ENCODE results near the gene ADCY5. TPM values are rescaled to one million over a fixed set of nuclear protein-coding genes. Genes with fewer than 3 reads are reported as not detected.

The ADCY5 gene
- total RNA-seq, 6 experiments from 2014 or later: 0.09 to 0.95 (median 0.19) TPM

GRCh38 chr3:123272547-123272946 lies 176.3 kb downstream of the ADCY5 start:
- TF ChIP-seq, protein P1, sequence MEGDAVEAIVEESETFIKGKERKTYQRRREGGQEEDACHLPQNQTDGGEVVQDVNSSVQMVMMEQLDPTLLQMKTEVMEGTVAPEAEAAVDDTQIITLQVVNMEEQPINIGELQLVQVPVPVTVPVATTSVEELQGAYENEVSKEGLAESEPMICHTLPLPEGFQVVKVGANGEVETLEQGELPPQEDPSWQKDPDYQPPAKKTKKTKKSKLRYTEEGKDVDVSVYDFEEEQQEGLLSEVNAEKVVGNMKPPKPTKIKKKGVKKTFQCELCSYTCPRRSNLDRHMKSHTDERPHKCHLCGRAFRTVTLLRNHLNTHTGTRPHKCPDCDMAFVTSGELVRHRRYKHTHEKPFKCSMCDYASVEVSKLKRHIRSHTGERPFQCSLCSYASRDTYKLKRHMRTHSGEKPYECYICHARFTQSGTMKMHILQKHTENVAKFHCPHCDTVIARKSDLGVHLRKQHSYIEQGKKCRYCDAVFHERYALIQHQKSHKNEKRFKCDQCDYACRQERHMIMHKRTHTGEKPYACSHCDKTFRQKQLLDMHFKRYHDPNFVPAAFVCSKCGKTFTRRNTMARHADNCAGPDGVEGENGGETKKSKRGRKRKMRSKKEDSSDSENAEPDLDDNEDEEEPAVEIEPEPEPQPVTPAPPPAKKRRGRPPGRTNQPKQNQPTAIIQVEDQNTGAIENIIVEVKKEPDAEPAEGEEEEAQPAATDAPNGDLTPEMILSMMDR (IDR thresholded peaks at IDR 0.05): no peak
- Mint-ChIP-seq H3K36me3 (ENCODE audit: low read depth) (peaks cover 4% of the 10 kb centered on the region; the same call in 1 of the 2 replicates), H3K4me3 (no peak overlapping the region), H3K27me3 (ENCODE audit: insufficient read depth) (no peaks in the 10 kb centered on the region; the same call in none of the 2 replicates), H3K27ac (peak overlapping the region; percentile 92), H3K4me1 (ENCODE audit: low read depth) (peaks cover 34% of the 10 kb centered on the region), H3K9me3 (no peaks in the 10 kb centered on the region)
- DNase-seq: peak; percentile 61

GRCh38 chr3:123271466-123272159 lies 177.3 kb downstream of the ADCY5 start:
- peaks cover 4% of the 10 kb centered on the region; the same call in 1 of the 2 replicates for H3K36me3 Mint-ChIP-seq (ENCODE audit: low read depth)
- H3K9me3 Mint-ChIP-seq: no peaks in the 10 kb centered on the region
- peak overlapping the region; percentile 62 for H3K27ac Mint-ChIP-seq
- no peak for DNase-seq
- no peaks in the 10 kb centered on the region; the same call in none of the 2 replicates for H3K27me3 Mint-ChIP-seq (ENCODE audit: insufficient read depth)
- TF ChIP-seq, protein P1 (IDR thresholded peaks at IDR 0.05): no peak
- H3K4me1 Mint-ChIP-seq (ENCODE audit: low read depth): peaks cover 34% of the 10 kb centered on the region
- no peak overlapping the region for H3K4me3 Mint-ChIP-seq

- no peaks in the 10 kb centered on the region for H3K9me3 Mint-ChIP-seq
- no peak for DNase-seq
- H3K27me3 Mint-ChIP-seq (ENCODE audit: insufficient read depth): no peaks in the 10 kb centered on the region; the same call in none of the 2 replicates
- TF ChIP-seq, protein P1 (IDR thresholded peaks at IDR 0.05): no peak
- H3K4me3 Mint-ChIP-seq: no peak overlapping the region
- peaks cover 34% of the 10 kb centered on the region for H3K4me1 Mint-ChIP-seq (ENCODE audit: low read depth)
- H3K36me3 Mint-ChIP-seq (ENCODE audit: low read depth): peaks cover 5% of the 10 kb centered on the region; the same call in 1 of the 2 replicates
- H3K27ac Mint-ChIP-seq: no peak overlapping the region
These were observed 178.1 kb downstream of the ADCY5 start for GRCh38 chr3:123270818-123271217.

DNA sequence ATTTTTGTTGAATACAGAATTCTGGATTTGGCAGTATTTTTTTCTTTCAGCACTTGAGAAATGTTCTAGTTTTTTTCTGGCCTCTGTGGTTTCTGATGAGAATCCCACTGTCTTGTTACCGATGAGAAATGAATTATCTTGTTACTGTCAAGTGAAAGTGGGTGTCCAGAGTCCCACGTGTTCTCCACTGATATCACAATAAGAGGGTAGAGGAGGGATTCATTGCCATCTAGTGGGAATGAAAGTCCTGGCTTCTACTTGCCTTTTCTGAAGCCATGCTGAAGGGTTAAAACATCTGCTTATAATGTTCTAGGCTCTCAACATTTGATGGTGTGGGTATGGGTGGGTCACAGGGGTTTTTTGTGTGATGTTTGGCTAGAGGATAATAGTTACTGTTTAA lies 181.1 kb downstream of the ADCY5 start:
- H3K9me3 Mint-ChIP-seq: no peaks in the 10 kb centered on the region
- H3K4me1 Mint-ChIP-seq (ENCODE audit: low read depth): peaks cover 24% of the 10 kb centered on the region
- TF ChIP-seq, protein P1 (IDR thresholded peaks at IDR 0.05): no peak
- no peaks in the 10 kb centered on the region; the same call in none of the 2 replicates for H3K27me3 Mint-ChIP-seq (ENCODE audit: insufficient read depth)
- DNase-seq: no peak
- peaks cover 12% of the 10 kb centered on the region; the same call in 1 of the 2 replicates for H3K36me3 Mint-ChIP-seq (ENCODE audit: low read depth)
- no peak overlapping the region for H3K27ac Mint-ChIP-seq
- H3K4me3 Mint-ChIP-seq: no peak overlapping the region

- H3K27ac Mint-ChIP-seq: no peak overlapping the region
- 0 out of 2 replicates have a peak, but pooled peaks cover 8% of the 10 kb centered on the region for H3K36me3 Mint-ChIP-seq (ENCODE audit: low read depth)
- TF ChIP-seq, protein P1 (IDR thresholded peaks at IDR 0.05): no peak
- H3K27me3 Mint-ChIP-seq (ENCODE audit: insufficient read depth): no peaks in the 10 kb centered on the region; the same call in none of the 2 replicates
- peaks cover under 1% of the 10 kb centered on the region; the same call in 1 of the 2 replicates for H3K4me1 Mint-ChIP-seq (ENCODE audit: low read depth)
- no peaks in the 10 kb centered on the region for H3K9me3 Mint-ChIP-seq
- DNase-seq: no peak
- H3K4me3 Mint-ChIP-seq: no peak overlapping the region
These were observed 184.9 kb downstream of the ADCY5 start for GRCh38 chr3:123263941-123264340.

All from HFFc6 (cell line).